Measurements from ENCODE around the gene ASCL2. TPM values are rescaled to one million over a fixed set of nuclear protein-coding genes. Genes with fewer than 3 reads are reported as not detected.

Gene ASCL2
- total and polyA plus RNA-seq, 8 donors = 0.24 to 7.0 (median 0.95) TPM

DNA sequence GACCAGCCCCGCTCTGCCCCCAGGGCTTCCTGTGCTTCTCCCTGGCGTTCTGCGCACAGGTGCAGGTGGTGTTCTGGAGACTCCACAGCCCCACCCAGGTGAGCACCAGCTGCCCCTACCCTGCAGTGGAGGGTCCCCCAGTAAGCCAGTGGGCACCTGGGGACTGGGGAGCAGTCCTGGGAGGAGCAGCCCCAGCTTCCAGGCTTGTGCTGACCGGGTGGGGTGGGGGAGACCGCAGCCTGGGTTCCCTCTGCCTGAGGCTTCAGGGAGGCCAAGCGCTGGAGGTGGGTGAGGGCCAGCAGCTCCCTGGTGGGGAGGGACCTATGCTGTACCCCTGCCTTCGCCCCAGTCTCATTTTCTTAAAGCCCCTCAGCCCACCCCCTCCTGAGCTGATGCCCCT lies 38.3 kb upstream of the ASCL2 start:
- no peak overlapping the region for H3K27ac ChIP-seq

DNA sequence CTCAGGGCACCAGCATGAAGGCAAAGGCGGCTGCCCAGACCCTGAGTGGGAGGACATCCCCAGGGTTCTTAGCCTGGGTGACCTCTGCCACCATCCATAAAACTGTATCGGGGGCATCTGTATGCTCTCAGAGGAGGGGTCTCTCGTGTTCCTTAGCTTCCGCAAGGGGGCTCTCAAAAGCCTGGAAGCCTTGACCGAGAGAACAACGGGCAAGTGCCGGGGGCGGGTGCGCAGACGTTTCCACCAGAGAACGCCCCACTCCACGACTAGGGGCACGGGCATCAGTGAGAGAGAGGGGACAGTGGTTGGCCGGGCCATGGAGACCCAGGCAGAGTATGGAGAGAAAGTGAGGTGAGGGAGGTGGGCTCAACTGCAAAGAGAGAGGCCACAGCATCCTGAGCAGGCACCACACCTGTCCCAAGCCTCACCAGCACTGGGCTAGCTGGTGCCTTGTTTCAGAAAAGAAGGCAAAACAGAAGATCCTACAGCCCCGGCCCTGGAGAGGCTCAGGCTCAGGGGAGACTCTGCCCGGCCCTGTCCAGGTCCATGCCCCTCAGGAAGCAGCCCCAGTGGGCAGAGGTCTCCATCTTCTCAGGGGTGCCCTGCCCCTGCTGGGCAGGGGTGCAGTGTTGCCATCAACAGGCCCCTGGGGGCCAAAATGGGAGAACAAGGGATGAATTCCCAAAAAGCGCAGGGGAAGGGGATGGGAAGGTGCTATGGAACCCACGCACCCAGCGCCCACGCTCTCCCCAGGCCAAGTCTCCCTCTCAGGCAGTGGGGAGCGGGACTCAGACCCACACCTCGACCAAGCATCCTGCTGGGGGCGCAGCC lies 37.3 kb upstream of the ASCL2 start:
- Histone ChIP-seq H3K36me3 (no peaks in the 10 kb centered on the region), H3K27me3 (no peaks in the 10 kb centered on the region), H3K27ac (no peak overlapping the region), H3K4me1 (peaks cover 0 to 19% (median 10%) of the 10 kb centered on the region in 3 donors), H3K4me3 (no peak overlapping the region), H3K9me3 (no peaks in the 10 kb centered on the region)
- 67 to 78% methylated on average over 22 to 23 of the region's 23 CpGs for WGBS, 2 donors
- DNase-seq (peak in 2 of 6 donors; percentile 12 to 49), ATAC-seq (no peak), FAIRE-seq (no peak)
- TF ChIP-seq, protein P1, sequence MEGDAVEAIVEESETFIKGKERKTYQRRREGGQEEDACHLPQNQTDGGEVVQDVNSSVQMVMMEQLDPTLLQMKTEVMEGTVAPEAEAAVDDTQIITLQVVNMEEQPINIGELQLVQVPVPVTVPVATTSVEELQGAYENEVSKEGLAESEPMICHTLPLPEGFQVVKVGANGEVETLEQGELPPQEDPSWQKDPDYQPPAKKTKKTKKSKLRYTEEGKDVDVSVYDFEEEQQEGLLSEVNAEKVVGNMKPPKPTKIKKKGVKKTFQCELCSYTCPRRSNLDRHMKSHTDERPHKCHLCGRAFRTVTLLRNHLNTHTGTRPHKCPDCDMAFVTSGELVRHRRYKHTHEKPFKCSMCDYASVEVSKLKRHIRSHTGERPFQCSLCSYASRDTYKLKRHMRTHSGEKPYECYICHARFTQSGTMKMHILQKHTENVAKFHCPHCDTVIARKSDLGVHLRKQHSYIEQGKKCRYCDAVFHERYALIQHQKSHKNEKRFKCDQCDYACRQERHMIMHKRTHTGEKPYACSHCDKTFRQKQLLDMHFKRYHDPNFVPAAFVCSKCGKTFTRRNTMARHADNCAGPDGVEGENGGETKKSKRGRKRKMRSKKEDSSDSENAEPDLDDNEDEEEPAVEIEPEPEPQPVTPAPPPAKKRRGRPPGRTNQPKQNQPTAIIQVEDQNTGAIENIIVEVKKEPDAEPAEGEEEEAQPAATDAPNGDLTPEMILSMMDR (IDR thresholded peaks at IDR 0.05) = no peak
- intact Hi-C loops (cut with DNase I) = loop anchor here (5.0 to 10.0 kb wide), 3 partner anchors 110 to 587 kb away; no protein-coding TSS in a partner anchor

More for the DNA sequence above, 38.3 kb upstream of the ASCL2 start:
- ATAC-seq = no peak
- peaks cover 0 to 9% (median 4%) of the 10 kb centered on the region in 3 donors for H3K4me1 ChIP-seq
- no peak overlapping the region for H3K4me3 ChIP-seq
- no peaks in the 10 kb centered on the region for H3K9me3 ChIP-seq
- peak in 2 of 6 donors; percentile 10 to 60 for DNase-seq
- FAIRE-seq = no peak
- intact Hi-C loops (cut with DNase I) = loop anchor here (5.0 to 10.0 kb wide), 3 partner anchors 109 to 586 kb away; no protein-coding TSS in a partner anchor
- 55 to 79% methylated on average over 7 of the region's 7 CpGs for WGBS, 2 donors
- no peaks in the 10 kb centered on the region for H3K27me3 ChIP-seq
- H3K36me3 ChIP-seq = no peaks in the 10 kb centered on the region
- TF ChIP-seq, protein P1 (IDR thresholded peaks at IDR 0.05) = no peak

DNA sequence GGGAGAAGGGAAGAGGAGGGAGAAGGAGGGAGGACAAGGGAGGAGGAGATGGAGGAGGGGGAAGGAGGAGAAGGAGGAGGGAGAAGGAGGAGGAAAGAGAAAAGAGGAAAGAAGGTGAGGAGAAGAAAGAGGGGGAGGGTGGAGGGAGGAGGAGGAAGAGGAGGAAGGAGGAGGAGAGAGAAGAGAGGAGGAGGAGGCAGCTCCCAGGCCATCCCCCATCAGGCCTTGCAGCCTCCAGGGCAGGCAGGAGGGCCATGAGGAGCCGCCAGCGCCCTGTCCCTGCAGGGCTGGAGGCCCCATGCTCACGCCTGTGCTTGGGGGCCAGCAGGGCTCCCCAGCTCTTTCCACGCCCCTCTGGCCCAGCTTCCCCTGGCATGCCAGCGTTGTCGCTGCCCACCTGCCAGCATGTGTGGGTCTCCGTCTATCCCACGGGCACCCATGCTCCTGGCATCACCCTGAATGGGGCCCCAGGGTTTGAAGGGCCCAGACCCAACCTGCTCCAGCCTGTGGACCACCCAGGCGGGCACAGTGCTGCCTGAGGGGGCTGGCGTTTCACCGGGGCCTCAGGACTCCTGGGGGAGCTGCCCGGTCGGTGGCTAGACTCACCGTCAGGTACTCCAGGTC lies 36.6 kb upstream of the ASCL2 start:
- Histone ChIP-seq H3K9me3 (no peaks in the 10 kb centered on the region), H3K36me3 (no peaks in the 10 kb centered on the region), H3K4me1 (peaks cover 0 to 19% (median 10%) of the 10 kb centered on the region in 3 donors), H3K27ac (no peak overlapping the region), H3K27me3 (no peaks in the 10 kb centered on the region), H3K4me3 (no peak overlapping the region)
- WGBS, 2 donors = 48 to 58% methylated on average over 13 to 14 of the region's 14 CpGs
- ATAC-seq (no peak), FAIRE-seq (no peak), DNase-seq (peak in 2 of 6 donors; percentile 11 to 63)
- intact Hi-C loops (cut with DNase I) = loop anchor here (5.0 to 10.0 kb wide), 3 partner anchors 110 to 588 kb away; no protein-coding TSS in a partner anchor
- TF ChIP-seq, protein P1 (IDR thresholded peaks at IDR 0.05) = no peak

DNA sequence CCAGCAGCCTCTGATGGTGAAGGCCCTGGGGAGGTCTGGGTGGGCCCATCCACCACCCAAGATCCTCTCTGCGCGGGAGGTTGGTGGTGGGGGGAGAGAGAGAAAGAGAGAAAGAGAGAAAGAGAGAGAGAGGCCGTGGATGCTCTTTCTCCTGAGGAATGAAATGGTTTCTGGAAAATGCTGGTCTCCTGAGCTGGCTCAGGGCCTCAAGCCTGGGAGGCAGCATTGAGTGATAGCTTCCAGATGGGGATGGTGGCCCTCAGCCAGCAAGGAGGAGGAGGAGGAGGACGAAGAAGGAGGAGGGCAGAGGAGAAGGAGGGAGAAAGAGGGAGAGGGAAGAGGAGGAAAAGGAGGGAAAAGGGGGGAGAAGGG lies 36.0 kb upstream of the ASCL2 start:
- WGBS, 2 donors = 45 to 60% methylated on average over 4 of the region's 4 CpGs
- Histone ChIP-seq H3K27ac (peak overlapping the region in 1 of 4 donors; percentile 28), H3K36me3 (no peaks in the 10 kb centered on the region), H3K4me1 (peaks cover 0 to 19% (median 10%) of the 10 kb centered on the region in 3 donors), H3K4me3 (no peak overlapping the region), H3K27me3 (no peaks in the 10 kb centered on the region), H3K9me3 (no peaks in the 10 kb centered on the region)
- intact Hi-C loops (cut with DNase I) = loop anchor here (5.0 to 10.0 kb wide), 3 partner anchors 111 to 588 kb away; no protein-coding TSS in a partner anchor
- FAIRE-seq (no peak), ATAC-seq (no peak), DNase-seq (peak in 1 of 6 donors; percentile 31)
- TF ChIP-seq, protein P1 (IDR thresholded peaks at IDR 0.05) = no peak

Data from pancreas (tissue), 10 donors.